Ovary (tissue), 3 donors: ENCODE measurements around the gene ARHGAP4.

Experiments used
- POLR2A ChIP-seq: fragments of 450-650 bp; IDR thresholded peaks from one replicate; pipeline ENCODE4 v1.6.1; 2017; ENCODE audit warnings: antibody characterized with exemption, mild to moderate bottlenecking, moderate library complexity
- TF ChIP-seq, protein P1 (sequence below), 3 donors: fragments of 450-650 bp in 2 of 3; fragments of 200-600 bp in 1 of 3; IDR thresholded peaks; one replicate each; pipeline versions ENCODE4 v1.5.1 to v1.8.0; 2016 to 2022; ENCODE audit warnings: antibody characterized with exemption in 3 of 3, mild to moderate bottlenecking in 1 of 3
- donor health status: DM: no; HTN: no; CAD: no.

DNA sequence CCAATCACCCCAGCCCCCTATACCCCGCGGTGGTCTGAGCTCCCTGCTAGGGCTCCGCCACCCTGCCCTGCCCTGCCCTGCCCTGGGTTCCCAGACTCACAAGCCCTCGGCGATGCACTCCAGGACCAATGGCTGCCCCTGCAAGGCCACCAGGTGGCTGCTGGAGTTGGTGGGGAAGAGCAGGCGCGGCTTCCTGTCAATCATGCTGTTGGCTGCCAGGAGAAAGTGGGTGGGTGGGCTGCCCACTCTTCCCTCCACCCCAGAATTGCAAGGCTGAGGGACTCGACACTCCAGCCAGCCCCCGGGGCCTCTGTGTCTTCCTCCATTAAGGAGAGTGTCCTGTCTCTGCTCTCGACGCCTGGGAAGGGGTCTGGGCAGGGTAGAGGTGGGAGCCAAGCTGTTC is 55.8 kb downstream of the ARHGAP4 start:
- TF ChIP-seq, protein P1, sequence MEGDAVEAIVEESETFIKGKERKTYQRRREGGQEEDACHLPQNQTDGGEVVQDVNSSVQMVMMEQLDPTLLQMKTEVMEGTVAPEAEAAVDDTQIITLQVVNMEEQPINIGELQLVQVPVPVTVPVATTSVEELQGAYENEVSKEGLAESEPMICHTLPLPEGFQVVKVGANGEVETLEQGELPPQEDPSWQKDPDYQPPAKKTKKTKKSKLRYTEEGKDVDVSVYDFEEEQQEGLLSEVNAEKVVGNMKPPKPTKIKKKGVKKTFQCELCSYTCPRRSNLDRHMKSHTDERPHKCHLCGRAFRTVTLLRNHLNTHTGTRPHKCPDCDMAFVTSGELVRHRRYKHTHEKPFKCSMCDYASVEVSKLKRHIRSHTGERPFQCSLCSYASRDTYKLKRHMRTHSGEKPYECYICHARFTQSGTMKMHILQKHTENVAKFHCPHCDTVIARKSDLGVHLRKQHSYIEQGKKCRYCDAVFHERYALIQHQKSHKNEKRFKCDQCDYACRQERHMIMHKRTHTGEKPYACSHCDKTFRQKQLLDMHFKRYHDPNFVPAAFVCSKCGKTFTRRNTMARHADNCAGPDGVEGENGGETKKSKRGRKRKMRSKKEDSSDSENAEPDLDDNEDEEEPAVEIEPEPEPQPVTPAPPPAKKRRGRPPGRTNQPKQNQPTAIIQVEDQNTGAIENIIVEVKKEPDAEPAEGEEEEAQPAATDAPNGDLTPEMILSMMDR (IDR thresholded peaks at IDR 0.05), result no peak
- no peak for TF ChIP-seq POLR2A
